8988T (cell line): Measurements from ENCODE around the gene MPPED2.

Experiments
- DNase-seq: peaks from one replicate; pipeline ENCODE4 v3.0.0; 2011

The MPPED2 gene

GRCh38 chr11:30447058-30447640, 139.0 kb downstream of the MPPED2 start:
- DNase-seq = no peak

- DNase-seq = no peak
These were observed 139.6 kb downstream of the MPPED2 start for GRCh38 chr11:30446520-30446919.

GRCh38 chr11:30445056-30445455, 141.1 kb downstream of the MPPED2 start:
- DNase-seq = no peak

- no peak for DNase-seq
These were observed 145.6 kb downstream of the MPPED2 start for GRCh38 chr11:30440510-30440909.

DNA sequence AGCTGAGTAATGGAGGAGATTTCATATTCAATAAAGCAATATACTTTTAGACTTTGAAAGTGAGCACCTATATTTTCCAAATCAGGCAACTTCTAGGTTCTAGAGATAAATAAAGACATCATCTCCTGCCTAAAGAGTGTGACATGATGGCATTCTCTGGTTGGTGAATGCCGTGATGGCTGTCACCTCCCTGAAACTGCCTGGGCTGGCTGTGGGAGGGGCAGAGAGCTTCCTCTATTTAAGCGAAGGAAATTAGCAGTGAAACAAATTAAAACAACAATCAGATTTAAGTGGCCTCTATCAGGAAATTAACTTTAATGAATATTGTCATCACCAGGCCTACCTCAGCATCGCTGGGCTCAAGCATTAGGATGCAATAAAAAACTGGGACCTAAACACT, 149.4 kb downstream of the MPPED2 start:
- DNase-seq = no peak

DNA sequence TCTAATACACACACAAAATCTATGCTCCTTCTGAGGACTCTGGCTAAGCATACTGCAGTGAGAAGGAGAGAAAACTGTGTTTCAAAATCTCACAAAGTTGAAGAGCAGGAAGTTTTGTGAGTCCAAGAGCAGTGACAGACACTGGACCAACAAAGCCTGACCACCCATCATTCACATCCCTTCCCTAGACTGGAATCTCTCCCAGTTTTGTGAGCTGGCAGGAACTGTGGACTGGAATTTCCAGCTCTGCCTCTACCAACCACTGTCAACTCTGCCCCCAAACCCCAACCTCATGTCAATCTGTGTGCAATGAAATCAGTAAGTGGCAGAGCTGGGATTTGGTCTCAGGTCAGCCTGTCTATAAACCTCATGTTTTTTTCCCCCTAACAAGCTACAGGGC, 150.7 kb downstream of the MPPED2 start:
- DNase-seq = no peak

DNA sequence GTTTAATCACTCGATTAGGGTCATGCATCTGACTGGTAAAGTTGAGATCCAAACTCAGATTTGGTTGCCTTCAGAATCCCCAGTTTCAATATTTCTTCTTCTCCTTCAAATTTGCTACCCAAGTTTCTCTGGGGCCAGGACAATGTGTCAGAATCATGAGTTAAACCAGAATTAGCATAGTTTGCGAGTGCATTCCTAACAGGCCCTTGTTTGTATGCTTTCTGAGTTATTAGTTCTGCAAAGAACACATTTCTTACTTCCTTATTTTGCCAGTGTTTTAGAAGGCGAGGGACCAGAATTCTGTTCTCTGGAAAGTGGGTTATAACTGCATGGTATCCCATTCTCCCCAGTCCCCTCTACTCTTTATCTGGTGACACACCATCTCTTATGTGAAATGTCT, 151.3 kb downstream of the MPPED2 start:
- DNase-seq = no peak

GRCh38 chr11:30433831-30434230, 152.3 kb downstream of the MPPED2 start:
- DNase-seq = no peak

GRCh38 chr11:30432716-30433115, 153.4 kb downstream of the MPPED2 start:
- no peak for DNase-seq

DNA sequence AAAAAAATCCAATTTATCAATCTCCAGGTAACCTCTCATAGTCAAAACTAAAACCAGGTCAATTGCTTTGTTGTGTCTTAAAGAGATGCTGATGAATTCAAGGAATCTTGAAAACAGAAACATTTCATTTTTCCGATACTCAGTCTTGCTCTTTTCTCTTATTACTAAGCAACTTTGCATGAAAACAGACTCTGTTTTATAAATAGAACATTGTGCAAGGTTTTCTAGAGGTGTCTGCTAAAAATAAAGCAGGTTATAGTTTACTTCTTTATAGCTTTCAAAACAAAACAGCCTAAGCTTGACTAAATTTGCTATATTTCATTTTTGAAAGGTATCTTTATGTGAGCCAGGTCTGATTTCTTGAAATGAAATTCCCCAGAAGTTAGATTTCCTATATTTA, 154.0 kb downstream of the MPPED2 start:
- no peak for DNase-seq

- no peak for DNase-seq
These were observed 154.9 kb downstream of the MPPED2 start for GRCh38 chr11:30431127-30431814.

DNA sequence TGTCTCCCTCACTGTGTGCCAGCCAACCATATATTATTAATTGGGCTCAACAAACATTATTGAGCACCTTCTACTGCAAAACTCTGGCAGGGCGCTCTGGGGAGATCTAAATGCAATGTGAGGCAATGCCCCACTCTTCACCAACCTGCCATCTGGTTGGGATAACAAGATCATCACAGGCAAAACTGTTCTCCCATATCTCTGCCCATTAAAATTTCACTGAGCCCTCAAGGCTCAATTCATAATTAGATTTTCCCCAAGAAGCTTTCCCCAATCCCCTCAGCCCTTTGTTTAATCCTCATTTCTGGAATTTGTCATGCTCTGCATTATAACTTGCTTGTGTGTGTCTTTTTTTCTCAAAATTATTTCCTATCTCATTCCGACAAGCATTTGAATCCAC, 156.6 kb downstream of the MPPED2 start:
- no peak for DNase-seq

- no peak for DNase-seq
These were observed 159.4 kb downstream of the MPPED2 start for GRCh38 chr11:30426781-30427180.

DNA sequence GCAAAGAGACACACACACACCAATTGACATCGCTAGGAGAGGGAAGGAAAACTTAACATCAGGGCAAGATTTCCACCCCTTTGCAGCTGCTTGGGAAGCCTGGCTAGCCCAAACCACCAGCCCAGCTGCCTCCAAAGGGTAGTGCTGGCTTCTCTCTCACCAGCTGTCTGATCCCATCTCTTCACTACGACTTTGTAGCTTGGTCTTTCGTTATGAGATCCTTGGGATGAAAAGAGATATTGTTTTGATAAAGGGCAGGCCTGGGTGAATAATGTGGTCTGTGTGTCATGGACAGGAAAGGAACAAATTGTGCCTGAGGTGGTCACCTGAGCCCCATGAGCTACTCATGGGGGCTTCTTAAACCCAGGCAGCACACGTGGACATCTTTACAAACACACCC, 161.3 kb downstream of the MPPED2 start:
- DNase-seq = no peak

DNA sequence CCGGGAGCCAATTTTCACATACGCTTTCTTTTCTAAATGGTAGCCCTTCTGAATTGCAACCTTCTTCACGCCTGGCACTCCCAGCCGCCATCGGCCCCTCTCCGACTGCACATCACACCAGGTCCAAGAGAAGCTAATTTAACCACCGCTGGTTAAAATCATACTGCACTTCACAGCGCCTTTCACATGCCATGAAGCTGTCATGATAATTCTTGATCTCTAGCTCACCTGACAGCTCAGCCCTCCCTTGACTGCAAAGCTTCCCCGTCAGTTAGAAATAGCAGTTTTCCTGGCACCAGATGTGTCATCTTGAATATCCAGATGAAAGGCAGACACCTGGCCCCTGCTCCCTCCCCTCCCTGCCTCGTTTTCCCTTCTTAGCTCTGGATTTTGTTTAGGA, 161.8 kb downstream of the MPPED2 start:
- DNase-seq = no peak

- DNase-seq = no peak
These were observed 162.3 kb downstream of the MPPED2 start for GRCh38 chr11:30423886-30424285.

- DNase-seq = no peak
These were observed 162.9 kb downstream of the MPPED2 start for GRCh38 chr11:30423279-30423648.

DNA sequence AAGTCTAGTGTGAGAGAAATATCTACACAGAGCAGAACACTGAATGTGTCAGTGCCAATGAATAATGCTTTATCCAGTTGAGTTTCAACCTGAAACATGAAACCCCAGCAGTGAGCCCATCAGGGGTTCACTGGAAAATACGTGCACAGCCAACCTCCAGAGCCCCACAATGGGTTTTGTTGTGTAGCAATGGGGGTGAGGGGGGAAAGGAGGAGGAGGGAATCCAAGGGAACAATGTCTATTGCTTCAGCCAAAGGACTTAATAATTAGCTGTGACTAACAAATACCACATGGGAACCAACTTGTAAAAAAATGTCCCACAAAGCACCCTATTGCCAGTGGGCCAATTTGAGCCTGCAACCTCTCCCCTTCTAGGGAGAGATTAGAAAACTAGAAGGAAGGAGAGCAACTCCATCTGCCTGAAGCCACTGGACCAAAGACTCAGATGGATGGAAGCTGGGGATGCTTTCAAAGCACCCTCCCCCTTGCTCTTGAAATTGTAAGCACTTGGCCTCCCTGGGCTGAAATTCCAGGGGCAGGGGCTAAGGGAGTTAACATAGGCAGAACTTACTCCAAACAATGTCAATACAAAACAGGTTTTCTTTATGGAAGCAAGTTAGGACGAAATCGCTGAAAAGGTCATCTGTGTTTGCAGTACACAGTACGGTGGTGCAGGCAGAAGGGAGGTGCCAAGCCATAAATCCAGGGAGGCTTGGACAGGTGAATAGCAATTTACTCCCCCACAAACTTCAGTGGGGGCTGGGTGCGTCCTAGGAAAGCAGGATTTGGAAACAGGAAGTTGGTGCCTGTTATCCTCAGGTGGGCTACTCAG, 163.5 kb downstream of the MPPED2 start:
- no peak for DNase-seq

GRCh38 chr11:30420233-30420787, 165.8 kb downstream of the MPPED2 start:
- DNase-seq = no peak

DNA sequence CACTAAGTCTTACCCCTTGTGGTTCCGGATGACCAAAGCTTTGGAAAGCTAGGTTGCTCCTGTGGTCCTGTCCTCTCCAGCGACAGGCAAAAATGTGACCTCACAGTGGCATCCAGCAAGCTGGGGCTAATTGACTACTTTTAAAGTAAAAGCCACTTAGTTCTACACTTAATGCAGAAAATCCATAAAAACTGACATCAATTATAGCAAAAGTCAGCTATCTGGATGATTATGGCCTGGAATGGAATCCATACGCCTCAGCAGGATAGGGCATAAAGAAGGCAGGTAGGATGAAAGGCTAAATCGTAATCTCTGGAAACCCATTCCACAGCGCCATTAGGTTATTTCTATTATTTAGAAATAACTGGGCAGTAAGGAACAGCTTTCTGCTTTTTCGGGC, 171.3 kb downstream of the MPPED2 start:
- DNase-seq = no peak

- DNase-seq = no peak
These were observed 171.9 kb downstream of the MPPED2 start for GRCh38 chr11:30414244-30414643.

DNA sequence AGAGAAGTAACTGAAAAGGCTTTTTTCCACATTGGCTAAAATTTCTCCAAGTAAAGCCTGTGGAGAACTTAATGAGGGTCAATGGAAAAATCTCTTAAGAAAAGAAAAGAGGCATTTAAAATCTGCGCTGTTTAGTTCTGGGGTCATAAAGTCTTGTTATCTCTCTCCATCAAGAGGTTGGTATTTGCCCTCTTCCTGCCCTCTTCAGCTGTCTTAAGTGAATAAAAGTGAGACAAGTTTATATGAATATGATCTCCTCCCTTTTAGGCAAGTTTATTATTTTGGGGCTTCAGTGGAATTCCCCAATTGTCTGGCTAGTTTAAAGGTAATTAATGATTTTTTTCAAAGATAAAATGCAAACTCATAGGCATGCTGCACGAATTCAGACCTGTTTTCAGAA, 173.6 kb downstream of the MPPED2 start:
- no peak for DNase-seq

- no peak for DNase-seq
These were observed 174.8 kb downstream of the MPPED2 start for GRCh38 chr11:30411383-30411782.
